Measurements from ENCODE around the gene TBC1D19. TPM values are rescaled to one million over a fixed set of nuclear protein-coding genes. Genes with fewer than 3 reads are reported as not detected.
"Not testable (repeated sequence)": the region's sequence is repeated elsewhere in the genome, so short reads cannot be mapped to it uniquely, and the experiment has no call there.

Gene TBC1D19
- total RNA-seq, 4 donors from 2014 or later = 6.5 to 7.0 (median 6.8) TPM

GRCh38 chr4:26613237-26613636 is 29.4 kb downstream of the TBC1D19 start:
- Histone ChIP-seq H3K4me1 (peaks cover 0 to 10% of the 10 kb centered on the region in 2 donors), H3K27me3 (no peaks in the 10 kb centered on the region), H3K36me3 (no peaks in the 10 kb centered on the region), H3K4me3 (no peak overlapping the region), H3K27ac (no peak overlapping the region), H3K9me3 (no peaks in the 10 kb centered on the region)
- intact Hi-C loops (cut with DNase I; ENCODE audit: low total_unique reads) = no loop called here
- no peak for TF ChIP-seq POLR2A (IDR thresholded peaks at IDR 0.05)
- TF ChIP-seq CTCF (IDR thresholded peaks at IDR 0.05 in 4 of 5, conservative IDR thresholded peaks at IDR 0.05 in 1 of 5) = no peak
- no peak for ATAC-seq
- no peak for DNase-seq
- in situ Hi-C loops (cut with MboI; ENCODE audit: low sequenced_read_pairs in 4 of 4) = no loop called here

- no peaks in the 10 kb centered on the region for H3K36me3 ChIP-seq
- H3K4me1 ChIP-seq = peaks cover 0 to 5% of the 10 kb centered on the region in 2 donors
- H3K27ac ChIP-seq = no peak overlapping the region
- ATAC-seq = no peak
- H3K4me3 ChIP-seq = no peak overlapping the region
- intact Hi-C loops (cut with DNase I; ENCODE audit: low total_unique reads) = no loop called here
- no peak for DNase-seq
- H3K27me3 ChIP-seq = no peaks in the 10 kb centered on the region
- TF ChIP-seq POLR2A (IDR thresholded peaks at IDR 0.05) (no peak), CTCF (IDR thresholded peaks at IDR 0.05 in 4 of 5, conservative IDR thresholded peaks at IDR 0.05 in 1 of 5) (no peak)
- H3K9me3 ChIP-seq = no peaks in the 10 kb centered on the region
- in situ Hi-C loops (cut with MboI; ENCODE audit: low sequenced_read_pairs in 4 of 4) = no loop called here
These were observed 29.9 kb downstream of the TBC1D19 start for GRCh38 chr4:26613735-26614134.

- intact Hi-C loops (cut with DNase I; ENCODE audit: low total_unique reads) (no loop called here), in situ Hi-C loops (cut with MboI; ENCODE audit: low sequenced_read_pairs in 4 of 4) (no loop called here)
- H3K4me3 ChIP-seq = no peak overlapping the region
- no peaks in the 10 kb centered on the region for H3K36me3 ChIP-seq
- no peak overlapping the region for H3K27ac ChIP-seq
- no peak for DNase-seq
- no peaks in the 10 kb centered on the region for H3K9me3 ChIP-seq
- H3K27me3 ChIP-seq = no peaks in the 10 kb centered on the region
- no peak for TF ChIP-seq CTCF (IDR thresholded peaks at IDR 0.05 in 4 of 5, conservative IDR thresholded peaks at IDR 0.05 in 1 of 5)
- TF ChIP-seq POLR2A (IDR thresholded peaks at IDR 0.05) = no peak
- ATAC-seq = no peak
- H3K4me1 ChIP-seq = no peaks in the 10 kb centered on the region
These were observed 35.9 kb downstream of the TBC1D19 start for GRCh38 chr4:26619784-26620183.

- Histone ChIP-seq H3K4me3 (no peak overlapping the region), H3K27ac (no peak overlapping the region), H3K4me1 (no peaks in the 10 kb centered on the region), H3K27me3 (no peaks in the 10 kb centered on the region), H3K9me3 (no peaks in the 10 kb centered on the region), H3K36me3 (no peaks in the 10 kb centered on the region)
- intact Hi-C loops (cut with DNase I; ENCODE audit: low total_unique reads) = no loop called here
- no peak for ATAC-seq
- in situ Hi-C loops (cut with MboI; ENCODE audit: low sequenced_read_pairs in 4 of 4) = no loop called here
- TF ChIP-seq POLR2A (IDR thresholded peaks at IDR 0.05) (no peak), CTCF (IDR thresholded peaks at IDR 0.05 in 4 of 5, conservative IDR thresholded peaks at IDR 0.05 in 1 of 5) (no peak)
- no peak for DNase-seq
These were observed 37.5 kb downstream of the TBC1D19 start for GRCh38 chr4:26621366-26621765.

- no peaks in the 10 kb centered on the region for H3K4me1 ChIP-seq
- no peaks in the 10 kb centered on the region for H3K9me3 ChIP-seq
- in situ Hi-C loops (cut with MboI; ENCODE audit: low sequenced_read_pairs in 4 of 4) = no loop called here
- no peak overlapping the region for H3K27ac ChIP-seq
- TF ChIP-seq POLR2A (IDR thresholded peaks at IDR 0.05) (no peak), CTCF (IDR thresholded peaks at IDR 0.05 in 4 of 5, conservative IDR thresholded peaks at IDR 0.05 in 1 of 5) (no peak)
- intact Hi-C loops (cut with DNase I; ENCODE audit: low total_unique reads) = no loop called here
- no peaks in the 10 kb centered on the region for H3K36me3 ChIP-seq
- no peak for DNase-seq
- H3K27me3 ChIP-seq = no peaks in the 10 kb centered on the region
- H3K4me3 ChIP-seq = no peak overlapping the region
- no peak for ATAC-seq
These were observed 39.0 kb downstream of the TBC1D19 start for GRCh38 chr4:26622913-26623312.

- H3K27me3 ChIP-seq; intact Hi-C loops (cut with DNase I; ENCODE audit: low total_unique reads); DNase-seq; H3K36me3 ChIP-seq; ATAC-seq; H3K4me1 ChIP-seq; H3K4me3 ChIP-seq; in situ Hi-C loops (cut with MboI; ENCODE audit: low sequenced_read_pairs in 4 of 4); H3K9me3 ChIP-seq; H3K27ac ChIP-seq: not testable (repeated sequence)
These were observed 42.8 kb downstream of the TBC1D19 start for GRCh38 chr4:26626658-26627057.
